ENCODE data around the gene PRKRIP1. TPM values are rescaled to one million over a fixed set of nuclear protein-coding genes. Genes with fewer than 3 reads are reported as not detected.

Gene PRKRIP1
- total RNA-seq, 1 experiment from 2014 or later = 24.9 TPM

GRCh38 chr7:102447311-102447710 lies 51.1 kb downstream of the PRKRIP1 start:
- no peak overlapping the region for H3K27ac ChIP-seq (ENCODE audit: low read depth, low read length, poor library complexity, severe bottlenecking)
- ChIA-PET POLR2A (ENCODE audit: low non-redundant PET) (no interaction called here), CTCF (no interaction called here)
- TF ChIP-seq EZH2 (IDR thresholded peaks at IDR 0.05; ENCODE audit: borderline replicate concordance, low read depth, low read length, poor library complexity, severe bottlenecking) = no peak
- TF ChIP-seq, protein P1, sequence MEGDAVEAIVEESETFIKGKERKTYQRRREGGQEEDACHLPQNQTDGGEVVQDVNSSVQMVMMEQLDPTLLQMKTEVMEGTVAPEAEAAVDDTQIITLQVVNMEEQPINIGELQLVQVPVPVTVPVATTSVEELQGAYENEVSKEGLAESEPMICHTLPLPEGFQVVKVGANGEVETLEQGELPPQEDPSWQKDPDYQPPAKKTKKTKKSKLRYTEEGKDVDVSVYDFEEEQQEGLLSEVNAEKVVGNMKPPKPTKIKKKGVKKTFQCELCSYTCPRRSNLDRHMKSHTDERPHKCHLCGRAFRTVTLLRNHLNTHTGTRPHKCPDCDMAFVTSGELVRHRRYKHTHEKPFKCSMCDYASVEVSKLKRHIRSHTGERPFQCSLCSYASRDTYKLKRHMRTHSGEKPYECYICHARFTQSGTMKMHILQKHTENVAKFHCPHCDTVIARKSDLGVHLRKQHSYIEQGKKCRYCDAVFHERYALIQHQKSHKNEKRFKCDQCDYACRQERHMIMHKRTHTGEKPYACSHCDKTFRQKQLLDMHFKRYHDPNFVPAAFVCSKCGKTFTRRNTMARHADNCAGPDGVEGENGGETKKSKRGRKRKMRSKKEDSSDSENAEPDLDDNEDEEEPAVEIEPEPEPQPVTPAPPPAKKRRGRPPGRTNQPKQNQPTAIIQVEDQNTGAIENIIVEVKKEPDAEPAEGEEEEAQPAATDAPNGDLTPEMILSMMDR (conservative IDR thresholded peaks at IDR 0.05; ENCODE audit: low read depth, low read length) = no peak
- H3K36me3 ChIP-seq (ENCODE audit: insufficient read depth, low read length, poor library complexity, severe bottlenecking) = no peaks in the 10 kb centered on the region
- no peaks in the 10 kb centered on the region for H3K9me3 ChIP-seq (ENCODE audit: low read depth, low read length, poor library complexity, severe bottlenecking)
- intact Hi-C loops (cut with micrococcal nuclease; ENCODE audit: unreplicated experiment) = no loop called here
- DNase-seq (ENCODE audit: low spot score) = no peak
- no peaks in the 10 kb centered on the region for H3K27me3 ChIP-seq (replicated peaks; ENCODE audit: insufficient read depth, low read depth, low read length, poor library complexity)
- BruUV-seq (replicated peaks) = no TSS peak
- no peak overlapping the region for H3K4me3 ChIP-seq (ENCODE audit: low read depth, low read length, poor library complexity, severe bottlenecking)
- no peaks in the 10 kb centered on the region for H3K4me1 ChIP-seq (ENCODE audit: insufficient read depth, low read length, poor library complexity, severe bottlenecking)

DNA sequence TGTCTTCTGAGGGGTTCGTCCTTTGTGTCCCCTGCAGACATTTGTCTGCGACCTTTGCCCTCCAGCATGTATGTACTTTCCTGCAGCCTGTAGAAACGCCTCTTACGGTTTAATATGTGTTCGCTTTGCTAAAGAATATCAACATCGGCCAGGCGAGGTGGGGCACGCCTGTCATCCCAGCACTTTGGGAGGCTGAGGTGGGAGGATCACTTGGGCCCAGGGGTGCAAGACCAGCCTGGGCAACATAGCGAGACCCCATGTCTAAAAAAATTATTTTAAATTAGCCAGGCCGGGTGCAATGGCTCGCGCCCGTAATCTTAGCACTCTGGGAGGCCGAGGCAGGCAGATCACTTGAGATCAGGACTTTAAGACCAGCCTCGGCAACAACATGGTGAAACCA lies 53.0 kb downstream of the PRKRIP1 start:
- Histone ChIP-seq H3K27ac (ENCODE audit: low read depth, low read length, poor library complexity, severe bottlenecking) (no peak overlapping the region), H3K9me3 (ENCODE audit: low read depth, low read length, poor library complexity, severe bottlenecking) (no peaks in the 10 kb centered on the region), H3K27me3 (replicated peaks; ENCODE audit: insufficient read depth, low read depth, low read length, poor library complexity) (no peaks in the 10 kb centered on the region), H3K4me1 (ENCODE audit: insufficient read depth, low read length, poor library complexity, severe bottlenecking) (no peaks in the 10 kb centered on the region), H3K36me3 (ENCODE audit: insufficient read depth, low read length, poor library complexity, severe bottlenecking) (no peaks in the 10 kb centered on the region), H3K4me3 (ENCODE audit: low read depth, low read length, poor library complexity, severe bottlenecking) (no peak overlapping the region)
- ChIA-PET POLR2A (ENCODE audit: low non-redundant PET) (no interaction called here), CTCF (no interaction called here)
- no peak for TF ChIP-seq EZH2 (IDR thresholded peaks at IDR 0.05; ENCODE audit: borderline replicate concordance, low read depth, low read length, poor library complexity, severe bottlenecking)
- intact Hi-C loops (cut with micrococcal nuclease; ENCODE audit: unreplicated experiment) = no loop called here
- no TSS peak for BruUV-seq (replicated peaks)
- no peak for DNase-seq (ENCODE audit: low spot score)

DNA sequence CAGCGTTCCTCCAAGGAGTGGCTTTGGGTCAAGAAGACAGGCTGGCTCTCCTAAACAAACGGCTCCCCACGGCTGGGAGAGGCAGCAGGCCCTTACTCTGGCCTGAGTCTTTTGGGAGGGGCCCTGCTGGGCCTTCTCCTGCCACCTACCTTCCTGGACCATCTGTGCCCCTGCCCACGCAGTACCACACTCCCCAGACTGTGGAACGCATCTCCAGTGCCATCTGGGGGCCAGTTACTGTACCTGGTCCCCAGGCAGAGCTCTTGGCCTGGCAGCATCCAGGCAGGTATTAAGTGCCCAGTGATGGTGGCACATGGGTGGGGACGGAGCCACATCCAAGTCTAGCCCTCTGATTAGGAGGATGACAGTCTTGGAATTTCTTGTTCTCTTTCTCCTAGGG lies 54.1 kb downstream of the PRKRIP1 start:
- ChIA-PET POLR2A (ENCODE audit: low non-redundant PET) (no interaction called here), CTCF (interaction anchor here (0.7 kb wide), 1 partner anchor 627 kb away, joined by 9 read pairs; no protein-coding TSS in a partner anchor)
- BruUV-seq (replicated peaks) = no TSS peak
- Histone ChIP-seq H3K4me3 (ENCODE audit: low read depth, low read length, poor library complexity, severe bottlenecking) (no peak overlapping the region), H3K27ac (ENCODE audit: low read depth, low read length, poor library complexity, severe bottlenecking) (no peak overlapping the region), H3K27me3 (replicated peaks; ENCODE audit: insufficient read depth, low read depth, low read length, poor library complexity) (no peaks in the 10 kb centered on the region), H3K9me3 (ENCODE audit: low read depth, low read length, poor library complexity, severe bottlenecking) (no peaks in the 10 kb centered on the region), H3K4me1 (ENCODE audit: insufficient read depth, low read length, poor library complexity, severe bottlenecking) (no peaks in the 10 kb centered on the region), H3K36me3 (ENCODE audit: insufficient read depth, low read length, poor library complexity, severe bottlenecking) (no peaks in the 10 kb centered on the region)
- no peak for TF ChIP-seq EZH2 (IDR thresholded peaks at IDR 0.05; ENCODE audit: borderline replicate concordance, low read depth, low read length, poor library complexity, severe bottlenecking)
- TF ChIP-seq, protein P1 (conservative IDR thresholded peaks at IDR 0.05; ENCODE audit: low read depth, low read length) = peak; percentile 29; the same call in 1 of the 2 replicates
- intact Hi-C loops (cut with micrococcal nuclease; ENCODE audit: unreplicated experiment) = no loop called here
- no peak for DNase-seq (ENCODE audit: low spot score)

DNA sequence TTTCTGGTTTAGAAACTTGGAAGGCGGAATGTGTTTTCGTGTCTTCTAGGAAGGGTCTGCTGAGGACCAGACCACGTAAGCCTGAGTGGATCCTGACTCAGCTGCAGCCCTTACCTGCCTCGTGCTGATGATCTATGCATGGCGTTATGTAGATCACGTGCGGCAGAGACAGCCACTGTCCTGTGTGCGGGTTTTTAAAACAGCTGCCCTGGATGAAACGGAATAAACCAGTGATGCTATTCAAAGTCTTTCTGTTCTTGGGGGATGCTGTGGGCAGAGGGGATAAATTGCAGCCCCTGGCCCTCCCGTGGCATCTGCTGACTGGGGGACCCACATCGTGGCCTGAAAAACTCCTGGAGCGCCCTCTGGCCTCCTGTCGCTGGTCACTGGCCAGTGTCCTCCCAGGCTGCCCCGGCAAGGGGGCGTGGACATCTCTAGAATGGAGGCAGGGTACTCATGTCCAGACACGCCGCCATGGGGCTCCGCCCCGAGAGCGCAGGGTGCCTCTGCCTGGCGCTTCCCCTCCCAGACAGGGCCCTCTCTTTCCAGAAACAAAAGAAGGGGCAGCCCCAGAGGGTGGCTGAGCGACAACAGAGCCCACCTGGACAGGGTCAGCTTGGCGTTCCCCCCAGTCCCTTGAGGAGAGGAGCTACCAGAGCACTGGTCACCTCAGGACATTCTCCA lies 55.4 kb downstream of the PRKRIP1 start:
- H3K4me3 ChIP-seq (ENCODE audit: low read depth, low read length, poor library complexity, severe bottlenecking) = no peak overlapping the region

More for the DNA sequence above, 55.4 kb downstream of the PRKRIP1 start:
- ChIA-PET CTCF (no interaction called here), POLR2A (ENCODE audit: low non-redundant PET) (no interaction called here)
- Histone ChIP-seq H3K9me3 (ENCODE audit: low read depth, low read length, poor library complexity, severe bottlenecking) (no peaks in the 10 kb centered on the region), H3K27ac (ENCODE audit: low read depth, low read length, poor library complexity, severe bottlenecking) (no peak overlapping the region), H3K4me1 (ENCODE audit: insufficient read depth, low read length, poor library complexity, severe bottlenecking) (no peaks in the 10 kb centered on the region), H3K36me3 (ENCODE audit: insufficient read depth, low read length, poor library complexity, severe bottlenecking) (no peaks in the 10 kb centered on the region), H3K27me3 (replicated peaks; ENCODE audit: insufficient read depth, low read depth, low read length, poor library complexity) (no peaks in the 10 kb centered on the region)
- no TSS peak for BruUV-seq (replicated peaks)
- DNase-seq (ENCODE audit: low spot score) = no peak
- intact Hi-C loops (cut with micrococcal nuclease; ENCODE audit: unreplicated experiment) = no loop called here
- TF ChIP-seq, protein P1 (conservative IDR thresholded peaks at IDR 0.05; ENCODE audit: low read depth, low read length) = no peak
- no peak for TF ChIP-seq EZH2 (IDR thresholded peaks at IDR 0.05; ENCODE audit: borderline replicate concordance, low read depth, low read length, poor library complexity, severe bottlenecking)

Measured in A673 (cell line).